ENCODE measurements around the gene CLEC3A. TPM values are rescaled to one million over a fixed set of nuclear protein-coding genes. Genes with fewer than 3 reads are reported as not detected.

The CLEC3A gene
- total RNA-seq, 1 experiment from 2014 or later: 0.23 TPM

GRCh38 chr16:78060809-78061208 is 38.5 kb downstream of the CLEC3A start:
- H3K27ac ChIP-seq (ENCODE audit: low read length): no peak overlapping the region
- H3K4me3 ChIP-seq (ENCODE audit: low read depth in 2 of 2, low read length in 2 of 2): no peak overlapping the region
- H3K9me3 ChIP-seq (ENCODE audit: control insufficient read depth, insufficient read depth, low read depth, low read length): no peaks in the 10 kb centered on the region
- intact Hi-C loops (cut with micrococcal nuclease; ENCODE audit: unreplicated experiment): no loop called here
- ATAC-seq (no peak), DNase-seq (ENCODE audit: low read depth, low spot score) (no peak)
- ChIA-PET POLR2A (no interaction called here), CTCF (interaction anchor here (0.5 kb wide), 1 partner anchor 1157 kb away, joined by 13 read pairs; no protein-coding TSS in a partner anchor)
- BruUV-seq (replicated peaks): no TSS peak
- TF ChIP-seq TCF7L2 (IDR thresholded peaks at IDR 0.05; ENCODE audit: low read depth, low read length) (no peak), CTCF (IDR thresholded peaks at IDR 0.05) (no peak), REST (IDR thresholded peaks at IDR 0.05; ENCODE audit: insufficient read depth in 1 of 2, low read depth in 2 of 2, low read length in 1 of 2) (no peak), POLR2AphosphoS5 (IDR thresholded peaks at IDR 0.05; ENCODE audit: low read depth, low read length) (no peak), SIN3A (IDR thresholded peaks at IDR 0.05; ENCODE audit: borderline replicate concordance, insufficient read depth, low read depth, low read length) (no peak)
- in situ Hi-C loops (cut with HindIII; ENCODE audit: low pct_unique_long_range_greater_than_20kb, low sequenced_read_pairs): no loop called here
- no peaks in the 10 kb centered on the region; the same call in 1 of the 2 replicates for H3K27me3 ChIP-seq (ENCODE audit: control insufficient read depth, insufficient read depth, low read length)
- no peaks in the 10 kb centered on the region for H3K36me3 ChIP-seq (ENCODE audit: control insufficient read depth, insufficient read depth, low read length)
- H3K4me1 ChIP-seq (ENCODE audit: control insufficient read depth, insufficient read depth, low read length): no peaks in the 10 kb centered on the region

GRCh38 chr16:78065319-78065718 is 43.0 kb downstream of the CLEC3A start:
- ChIA-PET POLR2A (no interaction called here), CTCF (no interaction called here)
- intact Hi-C loops (cut with micrococcal nuclease; ENCODE audit: unreplicated experiment): no loop called here
- H3K4me1 ChIP-seq (ENCODE audit: control insufficient read depth, insufficient read depth, low read length): no peaks in the 10 kb centered on the region
- in situ Hi-C loops (cut with HindIII; ENCODE audit: low pct_unique_long_range_greater_than_20kb, low sequenced_read_pairs): no loop called here
- no peaks in the 10 kb centered on the region for H3K36me3 ChIP-seq (ENCODE audit: control insufficient read depth, insufficient read depth, low read length)
- no peaks in the 10 kb centered on the region for H3K27me3 ChIP-seq (ENCODE audit: control insufficient read depth, insufficient read depth, low read length)
- no peak overlapping the region for H3K27ac ChIP-seq (ENCODE audit: low read length)
- BruUV-seq (replicated peaks): no TSS peak
- no peak for DNase-seq (ENCODE audit: low read depth, low spot score)
- H3K4me3 ChIP-seq (ENCODE audit: low read depth in 2 of 2, low read length in 2 of 2): no peak overlapping the region
- no peak for ATAC-seq
- H3K9me3 ChIP-seq (ENCODE audit: control insufficient read depth, insufficient read depth, low read depth, low read length): no peaks in the 10 kb centered on the region
- TF ChIP-seq CTCF (IDR thresholded peaks at IDR 0.05) (no peak), REST (IDR thresholded peaks at IDR 0.05; ENCODE audit: insufficient read depth in 1 of 2, low read depth in 2 of 2, low read length in 1 of 2) (no peak), SIN3A (IDR thresholded peaks at IDR 0.05; ENCODE audit: borderline replicate concordance, insufficient read depth, low read depth, low read length) (no peak), TCF7L2 (IDR thresholded peaks at IDR 0.05; ENCODE audit: low read depth, low read length) (no peak), POLR2AphosphoS5 (IDR thresholded peaks at IDR 0.05; ENCODE audit: low read depth, low read length) (no peak)

All from Panc1 (cell line).